Sigmoid colon (tissue), 7 donors: ENCODE results near the gene CAMK4. TPM values are rescaled to one million over a fixed set of nuclear protein-coding genes. Genes with fewer than 3 reads are reported as not detected.

Experiments
- DNase-seq: peaks from one replicate; pipeline ENCODE4 v3.0.0-alpha.2; 2019
- H3K27ac ChIP-seq, 4 donors: fragments of 200-600 bp; sonication (generic); one replicate each; pipeline ENCODE4 v1.5.1; 2016 to 2019; ENCODE audit warnings: mild to moderate bottlenecking in 1 of 4
- H3K27me3 ChIP-seq, 3 donors: fragments of 200-600 bp; sonication (generic); one replicate each; pipeline ENCODE4 v1.5.1; 2019; ENCODE audit warnings: mild to moderate bottlenecking in 1 of 3
- H3K36me3 ChIP-seq, 4 donors: fragments of 200-600 bp; sonication (generic); one replicate each; pipeline ENCODE4 v1.5.1; 2016 to 2019
- H3K4me1 ChIP-seq, 4 donors: fragments of 200-600 bp; sonication (generic); one replicate each; pipeline ENCODE4 v1.5.1; 2017 to 2019
- H3K4me3 ChIP-seq, 4 donors: fragments of 200-600 bp; sonication (generic); one replicate each; pipeline ENCODE4 v1.5.1; 2017 to 2019; ENCODE audit warnings: mild to moderate bottlenecking in 2 of 4, moderate library complexity in 1 of 4
- H3K9me3 ChIP-seq, 4 donors: fragments of 200-600 bp in 3 of 4; sonication (generic) in 3 of 4; one replicate each; pipeline versions ENCODE4 v1.5.1 to v1.6.1; 2013 to 2019
- CTCF ChIP-seq, 4 experiments: fragments of 450-650 bp in 3 of 4; fragments of 200-600 bp in 1 of 4; IDR thresholded peaks; one replicate each; pipeline ENCODE4 v1.5.1; 2016 to 2019; ENCODE audit warnings: antibody characterized with exemption in 4 of 4, mild to moderate bottlenecking in 3 of 4, moderate library complexity in 2 of 4
- EP300 ChIP-seq, 4 donors: sonication (generic); formaldehyde crosslinking; IDR thresholded peaks; one replicate each; pipeline ENCODE4 v1.6.1; 2017; ENCODE audit warnings: antibody characterized with exemption in 4 of 4
- POLR2A ChIP-seq, 2 donors: fragments of 450-650 bp; IDR thresholded peaks; one replicate each; pipeline ENCODE4 v1.6.1; 2016; ENCODE audit warnings: antibody characterized with exemption in 2 of 2, mild to moderate bottlenecking in 2 of 2, moderate library complexity in 2 of 2
- POLR2AphosphoS5 ChIP-seq, 4 donors: sonication (generic); formaldehyde crosslinking; IDR thresholded peaks; one replicate each; pipeline ENCODE4 v1.6.1; 2017; ENCODE audit warnings: antibody characterized with exemption in 4 of 4
- WGBS, 2 donors: extraction: QIAGEN DNeasy Blood & Tissue Kit; methylation state at CpG; one replicate each; pipeline ENCODE4 v1.1.7; 2013; 5-methylcytosine and 5-hydroxymethylcytosine counted together
- intact Hi-C: fragments of 100-400 bp; cut with DNase I; formaldehyde crosslinking; loops from one replicate; pipeline ENCODE4 v1.15.1; 2023
- polyA plus RNA-seq, 3 donors: library from polyadenylated mRNA; stranded (reverse); fragments of 200-250 nt; gene quantifications; one replicate each; pipeline ENCODE4 v1.2.3, GENCODE V29; 2013
- total RNA-seq, 4 donors: library from RNA; depleted of rRNA; stranded (reverse); fragments of >200 nt; gene quantifications; one replicate each; pipeline ENCODE4 v1.1.0, GENCODE V29; 2016
- donor health status: healthy with polysubstance abuse.
- donor health status: Bipolar disorder and iron deficiency.
- donor health status: healthy.

Gene CAMK4
- total and polyA plus RNA-seq, 7 donors, result 0.23 to 4.0 (median 2.3) TPM

DNA sequence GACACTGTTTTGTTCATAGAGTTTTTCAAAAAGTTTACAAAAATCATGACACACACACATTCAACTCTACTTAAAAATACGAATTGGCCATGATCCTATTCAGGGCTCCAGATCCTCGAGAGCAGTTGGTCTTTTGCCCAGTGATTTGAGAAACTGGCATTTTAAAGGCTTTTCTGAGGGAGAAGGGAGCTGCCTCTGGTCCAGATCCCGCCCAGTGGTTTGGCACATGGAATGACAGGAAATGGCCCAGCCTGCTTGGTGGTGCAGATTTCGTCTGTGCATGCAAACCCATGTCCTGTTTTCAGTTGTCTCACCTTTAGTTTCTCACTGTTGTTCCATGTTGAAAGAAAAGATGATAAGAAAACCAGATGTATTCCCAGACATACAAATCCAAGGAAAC lies 3.6 kb downstream of the CAMK4 start:
- TF ChIP-seq POLR2AphosphoS5 (IDR thresholded peaks at IDR 0.05), result no peak
- TF ChIP-seq POLR2A (IDR thresholded peaks at IDR 0.05), result no peak
- no peak for TF ChIP-seq CTCF (IDR thresholded peaks at IDR 0.05)
- no peak for TF ChIP-seq EP300 (IDR thresholded peaks at IDR 0.05)
- WGBS, 2 donors, result 43 to 48% methylated on average over 4 of the region's 4 CpGs
- Histone ChIP-seq H3K4me3 (no peak overlapping the region), H3K27ac (no peak overlapping the region), H3K27me3 (no peaks in the 10 kb centered on the region), H3K36me3 (no peaks in the 10 kb centered on the region), H3K9me3 (no peaks in the 10 kb centered on the region), H3K4me1 (peaks cover 0 to 15% (median 13%) of the 10 kb centered on the region in 4 donors)
- intact Hi-C loops, result no loop called here
- no peak for DNase-seq

GRCh38 chr5:111228520-111229220 lies 4.5 kb downstream of the CAMK4 start:
- 74 to 88% methylated on average over 2 of the region's 2 CpGs for WGBS, 2 donors
- Histone ChIP-seq H3K27me3 (no peaks in the 10 kb centered on the region), H3K9me3 (no peaks in the 10 kb centered on the region), H3K4me1 (peaks cover 0 to 13% (median 11%) of the 10 kb centered on the region in 4 donors), H3K27ac (no peak overlapping the region), H3K36me3 (no peaks in the 10 kb centered on the region), H3K4me3 (no peak overlapping the region)
- DNase-seq, result no peak
- TF ChIP-seq EP300 (IDR thresholded peaks at IDR 0.05) (no peak), POLR2A (IDR thresholded peaks at IDR 0.05) (no peak)
- intact Hi-C loops, result no loop called here

GRCh38 chr5:111229221-111229835 lies 5.1 kb downstream of the CAMK4 start:
- TF ChIP-seq EP300 (IDR thresholded peaks at IDR 0.05) (no peak), POLR2A (IDR thresholded peaks at IDR 0.05) (no peak), CTCF (IDR thresholded peaks at IDR 0.05) (no peak), POLR2AphosphoS5 (IDR thresholded peaks at IDR 0.05) (no peak)
- WGBS, 2 donors, result 61 to 76% methylated on average over 5 of the region's 5 CpGs

DNA sequence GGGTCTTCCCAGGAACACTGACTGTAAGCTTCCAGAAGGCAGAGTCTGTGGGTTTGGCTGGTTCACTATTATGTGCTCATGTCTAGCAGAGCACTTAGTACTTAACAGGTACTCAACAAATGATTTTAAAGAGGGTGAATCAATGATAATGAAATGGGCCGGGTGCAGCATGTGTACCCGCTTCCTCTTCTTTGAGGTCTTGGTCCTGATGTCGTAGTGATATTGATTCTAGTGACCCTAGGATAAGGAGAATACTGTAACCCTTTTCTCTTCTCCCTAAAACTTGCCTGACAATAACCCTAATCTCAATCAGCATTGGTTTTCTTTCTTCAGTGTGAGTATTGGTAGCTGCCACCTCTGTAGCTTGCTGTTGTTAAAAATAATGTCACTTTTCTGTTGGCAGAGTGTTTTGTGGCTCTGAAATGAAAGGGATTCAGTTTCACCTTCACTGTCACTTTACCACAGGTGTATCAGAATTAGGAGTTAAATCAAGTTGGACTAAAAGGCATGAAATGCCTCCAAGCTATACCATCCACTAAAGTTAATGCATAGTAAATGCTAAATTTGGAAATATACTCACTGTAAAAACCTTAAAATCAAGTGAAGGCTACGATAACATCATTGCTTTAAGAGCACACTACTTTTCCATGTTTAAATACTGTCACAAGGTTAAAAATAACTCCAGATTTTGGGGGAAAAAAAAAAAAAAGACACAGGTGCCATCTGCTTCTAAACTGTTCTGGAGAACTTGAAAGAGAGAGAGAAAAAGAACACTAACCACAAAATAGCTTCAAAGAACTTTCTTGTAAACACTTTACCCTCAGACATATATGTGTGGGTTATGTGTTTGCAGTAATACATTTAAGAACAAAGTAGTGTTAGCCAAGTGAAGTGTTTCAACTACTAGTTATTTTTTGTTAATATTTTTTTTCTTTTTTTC lies 6.0 kb downstream of the CAMK4 start:
- intact Hi-C loops, result no loop called here
- DNase-seq, result no peak
- H3K9me3 ChIP-seq, result no peaks in the 10 kb centered on the region
- peaks cover 0 to 2% (median under 1%) of the 10 kb centered on the region in 4 donors for H3K4me1 ChIP-seq
- WGBS, 2 donors, result 59 to 74% methylated on average over 4 of the region's 4 CpGs
- no peak for TF ChIP-seq CTCF (IDR thresholded peaks at IDR 0.05)
- H3K4me3 ChIP-seq, result no peak overlapping the region
- no peak overlapping the region for H3K27ac ChIP-seq
- H3K36me3 ChIP-seq, result no peaks in the 10 kb centered on the region
- no peaks in the 10 kb centered on the region for H3K27me3 ChIP-seq

More at GRCh38 chr5:111229221-111229835, 5.1 kb downstream of the CAMK4 start:
- Histone ChIP-seq H3K27me3 (no peaks in the 10 kb centered on the region), H3K9me3 (no peaks in the 10 kb centered on the region), H3K4me3 (no peak overlapping the region), H3K27ac (no peak overlapping the region), H3K4me1 (peaks cover 0 to 9% (median 8%) of the 10 kb centered on the region in 4 donors), H3K36me3 (no peaks in the 10 kb centered on the region)
- intact Hi-C loops, result no loop called here
- no peak for DNase-seq

DNA sequence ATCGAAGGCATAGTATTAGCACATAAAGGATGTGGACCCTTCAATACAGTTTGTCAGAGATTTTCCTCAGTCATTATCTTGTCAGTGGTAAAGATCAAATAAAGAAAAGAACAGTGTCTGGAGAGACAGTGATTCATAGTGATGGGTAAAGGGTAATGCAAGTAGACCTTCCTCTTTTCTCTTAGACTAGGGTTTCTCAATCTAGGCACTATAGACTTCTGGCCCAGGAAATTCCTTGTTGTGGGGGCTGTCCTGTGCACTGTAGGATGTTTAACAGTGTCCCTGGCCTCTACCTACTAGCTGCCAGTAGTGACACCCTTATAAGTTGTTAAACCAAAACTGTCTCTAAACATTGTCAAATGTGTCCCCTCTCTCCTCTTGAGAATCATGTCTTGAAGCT lies 6.9 kb downstream of the CAMK4 start:
- H3K4me1 ChIP-seq, result no peaks in the 10 kb centered on the region
- no peak overlapping the region for H3K27ac ChIP-seq
- WGBS, 2 donors, result 84 to 85% methylated on average over 1 of the region's 1 CpG
- H3K36me3 ChIP-seq, result no peaks in the 10 kb centered on the region
- no peak for DNase-seq
- H3K4me3 ChIP-seq, result no peak overlapping the region
- no peaks in the 10 kb centered on the region for H3K27me3 ChIP-seq
- TF ChIP-seq EP300 (IDR thresholded peaks at IDR 0.05) (no peak), CTCF (IDR thresholded peaks at IDR 0.05) (no peak), POLR2A (IDR thresholded peaks at IDR 0.05) (no peak), POLR2AphosphoS5 (IDR thresholded peaks at IDR 0.05) (no peak)
- intact Hi-C loops, result no loop called here
- no peaks in the 10 kb centered on the region for H3K9me3 ChIP-seq
